ENCODE results near the gene SMC1A. TPM values are rescaled to one million over a fixed set of nuclear protein-coding genes. Genes with fewer than 3 reads are reported as not detected.
A peak's percentile ranks its signal among the peaks of the same experiment; 100 is the strongest.

The SMC1A gene
- polyA plus RNA-seq, 1 donor (not counting 4 experiments of a cell fraction or from before 2014, with no cell fraction given) = 24.2 TPM

DNA sequence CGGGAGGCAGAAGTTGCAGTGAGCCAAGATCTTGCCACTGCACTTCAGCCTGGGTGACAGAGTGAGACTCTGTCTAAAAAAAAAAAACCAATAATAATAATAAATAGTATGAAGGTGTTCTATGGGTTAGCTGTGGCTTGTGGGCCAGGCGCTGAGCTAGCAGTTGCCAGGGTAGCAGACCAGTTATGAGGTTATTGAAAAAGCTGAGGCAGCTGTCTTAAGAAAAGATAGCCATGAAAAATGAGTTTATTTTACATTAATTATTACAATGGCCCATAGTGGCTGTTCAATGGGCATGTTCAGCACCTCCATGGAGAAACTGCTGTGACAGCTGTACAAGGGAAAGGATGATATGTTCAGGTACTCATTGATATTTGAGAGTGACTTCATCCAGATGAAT lies 25.0 kb upstream of the SMC1A start:
- dilution Hi-C loops (cut with MboI; ENCODE audit: extremely low pct_ligation_motif_present, low sequenced_read_pairs) = no loop called here
- TF ChIP-seq EZH2 (IDR thresholded peaks at IDR 0.05; ENCODE audit: low read length) = no peak
- TF ChIP-seq, protein P1, sequence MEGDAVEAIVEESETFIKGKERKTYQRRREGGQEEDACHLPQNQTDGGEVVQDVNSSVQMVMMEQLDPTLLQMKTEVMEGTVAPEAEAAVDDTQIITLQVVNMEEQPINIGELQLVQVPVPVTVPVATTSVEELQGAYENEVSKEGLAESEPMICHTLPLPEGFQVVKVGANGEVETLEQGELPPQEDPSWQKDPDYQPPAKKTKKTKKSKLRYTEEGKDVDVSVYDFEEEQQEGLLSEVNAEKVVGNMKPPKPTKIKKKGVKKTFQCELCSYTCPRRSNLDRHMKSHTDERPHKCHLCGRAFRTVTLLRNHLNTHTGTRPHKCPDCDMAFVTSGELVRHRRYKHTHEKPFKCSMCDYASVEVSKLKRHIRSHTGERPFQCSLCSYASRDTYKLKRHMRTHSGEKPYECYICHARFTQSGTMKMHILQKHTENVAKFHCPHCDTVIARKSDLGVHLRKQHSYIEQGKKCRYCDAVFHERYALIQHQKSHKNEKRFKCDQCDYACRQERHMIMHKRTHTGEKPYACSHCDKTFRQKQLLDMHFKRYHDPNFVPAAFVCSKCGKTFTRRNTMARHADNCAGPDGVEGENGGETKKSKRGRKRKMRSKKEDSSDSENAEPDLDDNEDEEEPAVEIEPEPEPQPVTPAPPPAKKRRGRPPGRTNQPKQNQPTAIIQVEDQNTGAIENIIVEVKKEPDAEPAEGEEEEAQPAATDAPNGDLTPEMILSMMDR (optimal IDR thresholded peaks at IDR 0.05 in 1 of 3, IDR thresholded peaks at IDR 0.05 in 1 of 3, conservative IDR thresholded peaks at IDR 0.05 in 1 of 3; ENCODE audit: extremely low read depth in 1 of 3, insufficient read depth in 2 of 3, low read length in 3 of 3) = no peak
- H3K27me3 ChIP-seq (ENCODE audit: control insufficient read depth, extremely low read depth, insufficient read depth, low read length) = no peaks in the 10 kb centered on the region
- H3K9me3 ChIP-seq (ENCODE audit: control insufficient read depth, low read depth, low read length) = no peaks in the 10 kb centered on the region
- no peaks in the 10 kb centered on the region for H3K79me2 ChIP-seq (ENCODE audit: control insufficient read depth, insufficient read depth, low read length)
- FAIRE-seq (no peak), DNase-seq (ENCODE audit: low read depth, low spot score) (no peak)
- H3K4me3 ChIP-seq (ENCODE audit: control insufficient read depth in 2 of 3, extremely low read depth in 1 of 3, insufficient read depth in 2 of 3, low read depth in 1 of 3, low read length in 3 of 3) = no peak overlapping the region
- H3K4me2 ChIP-seq (ENCODE audit: control insufficient read depth, extremely low read depth, insufficient read depth, low read depth, low read length) = no peak overlapping the region
- no peak overlapping the region for H2AFZ ChIP-seq (ENCODE audit: control insufficient read depth, low read length)
- no peak overlapping the region for H3K27ac ChIP-seq (ENCODE audit: control insufficient read depth, insufficient read depth, low read length)
- H3K36me3 ChIP-seq (ENCODE audit: control insufficient read depth in 2 of 2, extremely low read depth in 1 of 2, insufficient read depth in 2 of 2, low read length in 2 of 2) = no peaks in the 10 kb centered on the region
- no peaks in the 10 kb centered on the region for H4K20me1 ChIP-seq (ENCODE audit: control insufficient read depth, extremely low read depth, insufficient read depth, low read length)
- no peaks in the 10 kb centered on the region for H3K9me1 ChIP-seq (ENCODE audit: control insufficient read depth, extremely low read depth, insufficient read depth, low read length)
- H3K9ac ChIP-seq (ENCODE audit: control insufficient read depth, extremely low read depth, insufficient read depth, low read length) = no peak overlapping the region
- H3K4me1 ChIP-seq (ENCODE audit: control insufficient read depth, extremely low read depth, insufficient read depth, low read length) = no peaks in the 10 kb centered on the region

- H4K20me1 ChIP-seq (ENCODE audit: control insufficient read depth, extremely low read depth, insufficient read depth, low read length) = no peaks in the 10 kb centered on the region
- no peak overlapping the region for H3K27ac ChIP-seq (ENCODE audit: control insufficient read depth, insufficient read depth, low read length)
- H3K4me1 ChIP-seq (ENCODE audit: control insufficient read depth, extremely low read depth, insufficient read depth, low read length) = peaks cover 5% of the 10 kb centered on the region
- TF ChIP-seq, protein P1 (optimal IDR thresholded peaks at IDR 0.05 in 1 of 3, IDR thresholded peaks at IDR 0.05 in 1 of 3, conservative IDR thresholded peaks at IDR 0.05 in 1 of 3; ENCODE audit: extremely low read depth in 1 of 3, insufficient read depth in 2 of 3, low read length in 3 of 3) = peak; percentile 31 to 50 (median 47)
- no peak for TF ChIP-seq EZH2 (IDR thresholded peaks at IDR 0.05; ENCODE audit: low read length)
- DNase-seq (ENCODE audit: low read depth, low spot score) (no peak), FAIRE-seq (peak; percentile 5)
- H3K9me1 ChIP-seq (ENCODE audit: control insufficient read depth, extremely low read depth, insufficient read depth, low read length) = no peaks in the 10 kb centered on the region
- no peaks in the 10 kb centered on the region for H3K79me2 ChIP-seq (ENCODE audit: control insufficient read depth, insufficient read depth, low read length)
- H3K36me3 ChIP-seq (ENCODE audit: control insufficient read depth in 2 of 2, extremely low read depth in 1 of 2, insufficient read depth in 2 of 2, low read length in 2 of 2) = no peaks in the 10 kb centered on the region
- H2AFZ ChIP-seq (ENCODE audit: control insufficient read depth, low read length) = no peak overlapping the region
- no peak overlapping the region for H3K4me2 ChIP-seq (ENCODE audit: control insufficient read depth, extremely low read depth, insufficient read depth, low read depth, low read length)
- no peak overlapping the region for H3K4me3 ChIP-seq (ENCODE audit: control insufficient read depth in 2 of 3, extremely low read depth in 1 of 3, insufficient read depth in 2 of 3, low read depth in 1 of 3, low read length in 3 of 3)
- H3K27me3 ChIP-seq (ENCODE audit: control insufficient read depth, extremely low read depth, insufficient read depth, low read length) = no peaks in the 10 kb centered on the region
- dilution Hi-C loops (cut with MboI; ENCODE audit: extremely low pct_ligation_motif_present, low sequenced_read_pairs) = no loop called here
- H3K9me3 ChIP-seq (ENCODE audit: control insufficient read depth, low read depth, low read length) = no peaks in the 10 kb centered on the region
- H3K9ac ChIP-seq (ENCODE audit: control insufficient read depth, extremely low read depth, insufficient read depth, low read length) = no peak overlapping the region
These were observed 23.5 kb upstream of the SMC1A start for GRCh38 chrX:53445977-53446376.

All from keratinocyte (primary cell).